NCI-H345 (cell line): ENCODE measurements around the gene ZNF484.
"Not testable (repeated sequence)": the region's sequence is repeated elsewhere in the genome, so short reads cannot be mapped to it uniquely, and the experiment has no call there.

Experiments used
- DNase-seq: peaks from one replicate; lab custom pipeline; 2025; lab: John Stamatoyannopoulos, UW

Gene ZNF484

GRCh38 chr9:92860867-92861266 is 17.0 kb downstream of the ZNF484 start:
- DNase-seq = no peak

GRCh38 chr9:92857236-92857635 is 20.6 kb downstream of the ZNF484 start:
- no peak for DNase-seq

GRCh38 chr9:92853716-92854115 is 24.1 kb downstream of the ZNF484 start:
- no peak for DNase-seq

GRCh38 chr9:92850898-92851297 is 26.9 kb downstream of the ZNF484 start:
- DNase-seq = no peak

- not testable (repeated sequence) for DNase-seq
Measured at GRCh38 chr9:92848740-92849139, 29.1 kb downstream of the ZNF484 start.

- no peak for DNase-seq
Measured at GRCh38 chr9:92846662-92847145, 31.1 kb downstream of the ZNF484 start.

GRCh38 chr9:92838411-92838810 is 39.4 kb downstream of the ZNF484 start:
- DNase-seq = not testable (repeated sequence)

GRCh38 chr9:92837191-92837590 is 40.6 kb downstream of the ZNF484 start:
- DNase-seq = no peak

GRCh38 chr9:92829420-92829819 is 48.4 kb downstream of the ZNF484 start:
- DNase-seq = no peak

- DNase-seq = not testable (repeated sequence)
Measured at GRCh38 chr9:92825065-92825464, 52.8 kb downstream of the ZNF484 start.

GRCh38 chr9:92820964-92821363 is 56.9 kb downstream of the ZNF484 start:
- no peak for DNase-seq

GRCh38 chr9:92819898-92820297 is 57.9 kb downstream of the ZNF484 start:
- DNase-seq = not testable (repeated sequence)

GRCh38 chr9:92809629-92810326 is 68.1 kb downstream of the ZNF484 start:
- peak; percentile 12 for DNase-seq

- DNase-seq = peak; percentile 62
Measured at GRCh38 chr9:92808726-92809451, 68.9 kb downstream of the ZNF484 start.

GRCh38 chr9:92807757-92808725 is 69.8 kb downstream of the ZNF484 start:
- DNase-seq = no peak

- DNase-seq = no peak
Measured at GRCh38 chr9:92807031-92807756, 70.6 kb downstream of the ZNF484 start.

- no peak for DNase-seq
Measured at GRCh38 chr9:92804727-92805126, 73.1 kb downstream of the ZNF484 start.

- no peak for DNase-seq
Measured at GRCh38 chr9:92798358-92798757, 79.5 kb downstream of the ZNF484 start.

- not testable (repeated sequence) for DNase-seq
Measured at GRCh38 chr9:92796337-92796804, 81.5 kb downstream of the ZNF484 start.

GRCh38 chr9:92795598-92796336 is 82.1 kb downstream of the ZNF484 start:
- no peak for DNase-seq
